GM18867 (cell line): ENCODE measurements around the gene CPTP.

ENCODE experiments used
- ATAC-seq: cut with Tn5 transposase; IDR thresholded peaks from one replicate; pipeline ENCODE4 v1.9.1; 2021; ENCODE audit warnings: mild to moderate bottlenecking, moderate library complexity; ENCODE audit not compliant: unreplicated experiment

Gene CPTP

GRCh38 chr1:1317420-1317819 lies 7.2 kb upstream of the CPTP start:
- no peak for ATAC-seq

GRCh38 chr1:1318131-1318652 lies 6.4 kb upstream of the CPTP start:
- no peak for ATAC-seq

- no peak for ATAC-seq
These were observed 5.6 kb upstream of the CPTP start for GRCh38 chr1:1318777-1319645.

DNA sequence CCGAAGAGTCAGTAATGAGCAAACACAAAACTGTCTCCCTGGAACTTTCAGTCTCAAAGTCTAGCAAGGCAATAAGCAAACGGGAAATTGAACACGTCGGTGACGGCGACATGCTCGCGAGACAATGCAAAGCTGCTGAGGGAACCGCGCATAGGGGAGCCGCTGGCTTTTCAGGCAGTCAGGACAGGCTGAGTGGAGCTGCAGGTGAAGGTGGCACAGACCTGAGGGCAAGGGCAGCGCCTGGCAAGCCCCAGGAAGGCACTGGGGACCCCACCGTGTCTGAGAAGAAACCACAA lies 5.0 kb upstream of the CPTP start:
- ATAC-seq, result no peak

- ATAC-seq, result no peak
These were observed 3.7 kb upstream of the CPTP start for GRCh38 chr1:1320666-1321448.

DNA sequence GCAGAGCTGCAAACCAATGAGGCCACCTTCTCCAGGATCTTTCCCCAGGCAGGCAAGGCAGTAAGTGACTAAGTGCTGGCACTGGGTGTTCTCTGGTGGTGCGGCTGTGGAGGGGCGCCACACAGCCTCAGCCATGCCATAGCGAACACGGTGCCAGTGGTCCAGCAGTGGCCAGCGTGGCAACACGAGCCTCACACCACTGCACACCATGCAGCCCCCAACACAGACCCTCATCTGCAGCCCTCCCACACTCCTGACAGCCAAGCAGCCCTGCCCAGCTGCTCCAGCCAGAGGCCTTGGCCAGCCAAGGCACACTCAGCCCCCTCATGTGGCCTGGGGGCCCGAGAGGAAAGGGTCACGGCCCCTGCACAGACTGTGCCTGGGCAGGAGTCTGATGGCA lies 3.1 kb upstream of the CPTP start:
- ATAC-seq, result no peak

DNA sequence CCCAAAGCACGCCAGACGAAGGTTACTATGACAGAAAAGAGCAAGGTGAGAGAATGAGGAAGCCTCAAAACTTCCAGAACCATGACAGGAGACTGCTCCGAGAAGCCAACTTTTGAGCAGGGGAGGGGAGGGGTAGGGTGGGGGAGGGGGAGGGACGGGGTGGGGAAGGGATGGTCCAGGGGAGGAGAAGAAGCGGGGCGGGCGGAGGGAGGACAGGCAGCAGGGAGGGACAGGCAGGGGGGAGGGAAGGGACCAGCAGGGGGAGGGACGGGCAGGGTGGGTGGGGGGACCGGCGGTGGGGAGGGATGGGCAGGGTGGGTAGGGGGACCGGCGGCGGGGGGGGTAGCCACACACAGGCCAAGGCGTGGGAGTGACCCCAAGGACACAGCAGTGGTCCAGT lies 2.2 kb upstream of the CPTP start:
- no peak for ATAC-seq

- ATAC-seq, result no peak
These were observed 1.6 kb upstream of the CPTP start for GRCh38 chr1:1322952-1323351.

DNA sequence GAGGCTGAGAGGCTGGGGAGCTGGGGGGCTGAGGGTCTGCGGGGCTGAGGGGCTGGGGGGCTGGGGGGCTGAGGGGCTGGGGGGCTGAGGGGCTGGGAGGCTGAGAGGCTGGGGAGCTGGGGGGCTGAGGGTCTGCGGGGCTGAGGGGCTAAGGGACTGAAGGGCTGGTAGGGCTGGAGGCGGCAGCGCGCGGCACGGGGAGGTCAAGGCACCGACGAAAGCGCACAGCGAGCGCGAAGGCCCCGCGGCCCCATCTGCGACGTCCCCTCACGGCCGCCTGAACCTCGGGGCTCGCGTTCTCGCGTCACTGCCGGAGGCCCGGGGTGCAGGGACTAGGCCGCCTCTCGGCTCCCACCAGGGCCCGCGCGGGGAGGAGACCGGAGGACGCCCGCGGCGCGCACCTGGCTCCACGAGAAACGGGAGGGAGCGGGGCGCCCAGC lies 498 bp upstream of the CPTP start:
- ATAC-seq, result peak; percentile 25

- ATAC-seq, result no peak
These were observed 879 bp downstream of the CPTP start for GRCh38 chr1:1325288-1326074.

DNA sequence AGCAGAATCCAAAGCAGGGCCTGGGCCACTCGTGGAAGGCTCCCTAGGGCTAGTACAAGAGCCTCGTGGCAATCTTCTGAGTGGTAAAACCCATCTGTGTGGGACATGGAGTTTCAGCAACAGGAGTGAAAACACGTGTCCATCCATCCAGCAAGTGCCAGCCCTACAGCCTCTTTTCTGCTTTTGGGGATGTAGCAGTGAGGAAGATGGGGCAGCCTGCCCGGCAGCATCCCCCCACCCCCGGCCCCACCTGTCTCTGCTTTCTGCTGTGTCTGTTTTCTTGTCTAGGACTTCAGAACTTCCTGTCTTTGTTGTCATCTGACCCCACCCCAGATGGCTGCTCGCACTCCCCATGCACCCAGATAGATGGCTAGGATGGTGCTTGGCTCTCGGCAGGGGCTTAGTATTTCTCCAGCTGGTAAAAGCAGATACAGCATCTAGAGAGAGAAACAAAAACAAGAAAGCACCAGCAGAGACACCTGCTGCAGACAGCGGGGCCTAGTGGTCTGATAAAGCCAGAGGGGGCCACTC lies 1.5 kb downstream of the CPTP start:
- ATAC-seq, result no peak

DNA sequence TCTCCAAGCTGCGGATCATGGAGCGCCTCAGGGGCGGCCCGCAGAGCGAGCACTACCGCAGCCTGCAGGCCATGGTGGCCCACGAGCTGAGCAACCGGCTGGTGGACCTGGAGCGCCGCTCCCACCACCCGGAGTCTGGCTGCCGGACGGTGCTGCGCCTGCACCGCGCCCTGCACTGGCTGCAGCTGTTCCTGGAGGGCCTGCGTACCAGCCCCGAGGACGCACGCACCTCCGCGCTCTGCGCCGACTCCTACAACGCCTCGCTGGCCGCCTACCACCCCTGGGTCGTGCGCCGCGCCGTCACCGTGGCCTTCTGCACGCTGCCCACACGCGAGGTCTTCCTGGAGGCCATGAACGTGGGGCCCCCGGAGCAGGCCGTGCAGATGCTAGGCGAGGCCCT lies 2.7 kb downstream of the CPTP start:
- ATAC-seq, result no peak

GRCh38 chr1:1328254-1328653 lies 3.7 kb downstream of the CPTP start:
- no peak for ATAC-seq

DNA sequence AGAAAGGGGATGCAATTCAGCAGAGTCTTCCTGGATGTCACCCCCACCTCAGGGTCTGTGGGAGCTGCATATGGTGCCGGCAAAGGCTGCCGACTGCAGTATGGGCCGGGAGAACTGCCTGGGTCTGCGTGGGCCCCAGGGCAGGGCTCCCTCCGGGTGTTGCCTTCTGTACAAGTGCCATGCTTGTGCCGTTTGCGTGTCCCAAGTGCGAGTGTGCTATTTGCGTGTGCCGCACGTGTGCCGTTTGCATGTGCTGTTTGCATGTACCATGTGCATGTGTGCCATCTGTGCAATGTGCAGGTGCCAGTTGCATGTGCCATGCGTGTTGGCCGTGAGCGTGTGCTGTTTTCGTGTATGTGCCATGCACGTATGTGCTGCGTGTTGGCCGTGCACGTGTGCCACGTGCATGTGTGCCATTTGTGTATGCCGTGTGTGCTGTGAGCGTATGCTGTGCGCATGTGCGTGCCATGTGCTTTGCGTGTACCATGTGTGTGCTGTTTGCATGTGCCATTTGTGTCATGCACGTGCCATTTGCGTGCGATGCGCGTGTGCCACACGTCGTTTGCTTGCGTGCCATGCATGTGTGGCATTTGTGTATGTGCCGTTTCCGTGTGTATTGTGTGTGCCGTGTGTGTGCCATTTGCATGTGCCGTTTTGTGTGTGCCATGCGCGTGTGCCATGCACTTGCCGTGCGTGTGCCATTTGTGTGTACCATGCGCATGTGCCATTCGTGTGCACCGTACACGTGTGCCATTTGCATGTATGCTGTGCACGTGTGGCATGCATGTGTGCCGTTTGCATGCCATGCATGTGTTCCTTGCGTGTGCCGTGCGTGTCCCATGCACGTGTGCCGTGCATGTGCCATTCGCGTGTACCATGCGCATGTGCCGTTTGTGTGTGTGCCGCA lies 5.0 kb downstream of the CPTP start:
- ATAC-seq, result no peak

DNA sequence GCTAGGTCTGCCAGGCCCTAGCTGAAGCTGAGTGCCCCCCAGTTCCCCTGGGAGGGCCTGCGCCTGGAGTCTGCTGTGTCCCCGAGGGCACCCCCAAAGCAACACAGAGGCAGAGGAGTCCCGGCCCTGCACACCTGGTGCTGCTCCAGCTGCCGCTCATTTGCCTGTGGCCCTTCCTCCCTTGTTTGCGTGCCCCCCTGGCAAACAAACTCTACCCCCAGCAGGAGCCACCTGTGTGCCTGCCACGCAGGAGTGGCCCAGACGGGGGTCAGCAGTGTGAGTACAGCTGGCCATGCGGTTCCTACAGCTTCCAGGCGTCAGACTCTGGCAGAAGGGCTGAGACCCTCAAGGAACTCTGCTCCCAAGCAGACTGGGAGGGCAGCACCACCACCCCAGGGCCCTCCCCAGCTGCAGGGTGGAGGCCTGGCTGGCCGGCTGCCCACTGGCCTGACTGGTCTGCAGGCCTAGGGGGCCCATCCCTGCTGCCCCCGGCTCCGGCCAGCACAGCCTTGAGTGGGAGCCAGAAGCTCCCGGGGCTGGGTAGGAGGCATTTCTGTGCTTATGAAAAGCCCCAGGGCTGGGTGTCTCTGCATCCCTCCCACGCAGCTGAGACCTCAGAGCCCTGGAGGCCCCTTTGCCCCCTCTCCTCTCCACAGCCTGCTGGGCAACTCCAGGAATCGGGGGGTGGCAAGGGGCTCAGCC lies 5.9 kb downstream of the CPTP start:
- no peak for ATAC-seq

GRCh38 chr1:1331068-1331965 lies 6.7 kb downstream of the CPTP start, which contains the start of gene TAS1R3:
Gene TAS1R3, plus strand, starts transcription at chr1:1331280. Its CDS starts 66 bp downstream, at chr1:1331346.
- no peak for ATAC-seq

DNA sequence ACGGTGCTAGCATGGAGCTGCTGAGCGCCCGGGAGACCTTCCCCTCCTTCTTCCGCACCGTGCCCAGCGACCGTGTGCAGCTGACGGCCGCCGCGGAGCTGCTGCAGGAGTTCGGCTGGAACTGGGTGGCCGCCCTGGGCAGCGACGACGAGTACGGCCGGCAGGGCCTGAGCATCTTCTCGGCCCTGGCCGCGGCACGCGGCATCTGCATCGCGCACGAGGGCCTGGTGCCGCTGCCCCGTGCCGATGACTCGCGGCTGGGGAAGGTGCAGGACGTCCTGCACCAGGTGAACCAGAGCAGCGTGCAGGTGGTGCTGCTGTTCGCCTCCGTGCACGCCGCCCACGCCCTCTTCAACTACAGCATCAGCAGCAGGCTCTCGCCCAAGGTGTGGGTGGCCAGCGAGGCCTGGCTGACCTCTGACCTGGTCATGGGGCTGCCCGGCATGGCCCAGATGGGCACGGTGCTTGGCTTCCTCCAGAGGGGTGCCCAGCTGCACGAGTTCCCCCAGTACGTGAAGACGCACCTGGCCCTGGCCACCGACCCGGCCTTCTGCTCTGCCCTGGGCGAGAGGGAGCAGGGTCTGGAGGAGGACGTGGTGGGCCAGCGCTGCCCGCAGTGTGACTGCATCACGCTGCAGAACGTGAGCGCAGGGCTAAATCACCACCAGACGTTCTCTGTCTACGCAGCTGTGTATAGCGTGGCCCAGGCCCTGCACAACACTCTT lies 7.6 kb downstream of the CPTP start:
- no peak for ATAC-seq
